Right lobe of liver (tissue), 6 donors: ENCODE data around the gene DEXI. TPM values are rescaled to one million over a fixed set of nuclear protein-coding genes. Genes with fewer than 3 reads are reported as not detected.

Experiments used
- ATAC-seq, 4 donors: fragments of 200-7000 bp; cut with Tn5 transposase; one replicate each; pipeline ENCODE4 v1.9.1; 2020; ENCODE audit warnings: mild to moderate bottlenecking in 4 of 4, moderate library complexity in 4 of 4
- DNase-seq, 3 donors: peaks; one replicate each; pipeline ENCODE4 v3.0.0-alpha.2; 2020
- H3K27ac ChIP-seq, 3 donors: fragments of 200-600 bp; one replicate each; pipeline ENCODE4 v1.8.0; 2022
- H3K27me3 ChIP-seq, 2 donors: fragments of 200-600 bp; one replicate each; pipeline ENCODE4 v1.8.0; 2022
- H3K36me3 ChIP-seq, 4 donors: fragments of 200-600 bp; sonication (generic) in 1 of 4; one replicate each; pipeline versions ENCODE4 v1.5.1 to v1.8.0; 2017 to 2022; ENCODE audit warnings: control low read depth in 1 of 4
- H3K4me1 ChIP-seq, 4 donors: fragments of 200-600 bp; sonication (generic) in 1 of 4; one replicate each; pipeline versions ENCODE4 v1.5.1 to v1.8.0; 2017 to 2022; ENCODE audit warnings: control low read depth in 1 of 4
- H3K4me3 ChIP-seq, 3 donors: fragments of 200-600 bp; one replicate each; pipeline ENCODE4 v1.8.0; 2022
- H3K9me3 ChIP-seq, 4 donors: fragments of 200-600 bp; sonication (generic) in 1 of 4; one replicate each; pipeline versions ENCODE4 v1.5.1 to v1.8.0; 2017 to 2022; ENCODE audit warnings: control low read depth in 1 of 4
- CTCF ChIP-seq, 4 donors: fragments of 200-600 bp in 3 of 4; fragments of 450-650 bp in 1 of 4; IDR thresholded peaks; one replicate each; pipeline versions ENCODE4 v1.5.1 to v1.8.0; 2016 to 2022; ENCODE audit warnings: antibody characterized with exemption in 4 of 4, mild to moderate bottlenecking in 2 of 4
- POLR2A ChIP-seq: fragments of 450-650 bp; IDR thresholded peaks from one replicate; pipeline ENCODE4 v1.6.1; 2017; ENCODE audit warnings: antibody characterized with exemption, mild to moderate bottlenecking
- WGBS: methylation state at CpG from one replicate; pipeline ENCODE4 v1.1.6; 2018; ENCODE audit warnings: low coverage, low lambda C conversion rate; ENCODE audit not compliant: insufficient coverage; ENCODE audit errors: missing lambda C conversion rate; 5-methylcytosine and 5-hydroxymethylcytosine counted together
- intact Hi-C, 2 donors: fragments of 100-400 bp; cut with DNase I; formaldehyde crosslinking; loops; one replicate each; pipeline versions ENCODE4 v1.11.2 to v1.14.1; 2022
- total RNA-seq, 6 experiments: library from RNA; depleted of rRNA in 2 of 6; stranded (reverse); fragments of >200 nt in 2 of 6; fragmentation: NEBNext Ultra II Directional in 3 of 6; extraction: Animal tissue kit (Norgen Biotek cat#: 25700) in 3 of 6; gene quantifications; one replicate each; pipeline versions ENCODE4 v1.1.0 to v1.2.4, GENCODE V29; 2016 to 2023
- donor health status: DM: no; HTN: yes; CAD: no.
- donor health status: DM: no; HTN: no; CAD: no.
- donor health status: DM: no; HTN: no; CAD: no.
- donor health status: DM: no; HTN: yes; CAD: no.
- donor health status: DM: no; HTN: yes; CAD: no.

The DEXI gene
- total RNA-seq, 6 experiments from 2014 or later, result 35.8 to 93.8 (median 54.1) TPM

GRCh38 chr16:10964891-10965326 lies 22.6 kb upstream of the DEXI start:
- no peaks in the 10 kb centered on the region for H3K9me3 ChIP-seq
- DNase-seq (no peak), ATAC-seq (no peak)
- peaks cover 0 to 10% (median 2%) of the 10 kb centered on the region in 4 donors for H3K36me3 ChIP-seq
- peaks cover 0 to 18% (median 0%) of the 10 kb centered on the region in 4 donors for H3K4me1 ChIP-seq
- intact Hi-C loops, result no loop called here
- TF ChIP-seq POLR2A (no peak), CTCF (IDR thresholded peaks at IDR 0.05) (no peak)
- no peak overlapping the region for H3K27ac ChIP-seq
- H3K27me3 ChIP-seq, result no peaks in the 10 kb centered on the region
- H3K4me3 ChIP-seq, result no peak overlapping the region
- 70% methylated on average over 8 of the region's 8 CpGs for WGBS

- H3K36me3 ChIP-seq, result peaks cover 0 to 10% (median 1%) of the 10 kb centered on the region in 4 donors
- intact Hi-C loops, result no loop called here
- peak; percentile 82 to 84 (median 83) for DNase-seq
These were observed 22.0 kb upstream of the DEXI start for GRCh38 chr16:10964039-10964890.

GRCh38 chr16:10961231-10961630 lies 19.0 kb upstream of the DEXI start:
- WGBS, result 72% methylated on average over 4 of the region's 7 CpGs
- Histone ChIP-seq H3K4me3 (no peak overlapping the region), H3K27me3 (no peaks in the 10 kb centered on the region), H3K9me3 (no peaks in the 10 kb centered on the region), H3K27ac (no peak overlapping the region), H3K36me3 (peaks cover 0 to 21% (median 2%) of the 10 kb centered on the region in 4 donors), H3K4me1 (peaks cover 0 to 18% (median 0%) of the 10 kb centered on the region in 4 donors)
- no peak for TF ChIP-seq POLR2A
- no peak for TF ChIP-seq CTCF (IDR thresholded peaks at IDR 0.05)
- intact Hi-C loops, result no loop called here
- DNase-seq (no peak), ATAC-seq (no peak)

More at GRCh38 chr16:10964039-10964890, 22.0 kb upstream of the DEXI start:
- TF ChIP-seq CTCF (IDR thresholded peaks at IDR 0.05) (peak; percentile 88 to 97 (median 96)), POLR2A (no peak)
- peaks cover 0 to 18% (median 0%) of the 10 kb centered on the region in 4 donors for H3K4me1 ChIP-seq
- no peaks in the 10 kb centered on the region for H3K9me3 ChIP-seq
- peak; percentile 92 to 97 (median 95) for ATAC-seq
- 22% methylated on average over 11 of the region's 20 CpGs for WGBS
- no peak overlapping the region for H3K4me3 ChIP-seq
- no peaks in the 10 kb centered on the region for H3K27me3 ChIP-seq
- H3K27ac ChIP-seq, result no peak overlapping the region

GRCh38 chr16:10959161-10959560 lies 16.9 kb upstream of the DEXI start:
- no peaks in the 10 kb centered on the region for H3K9me3 ChIP-seq
- no peak for TF ChIP-seq CTCF (IDR thresholded peaks at IDR 0.05)
- TF ChIP-seq POLR2A, result no peak
- 82% methylated on average over 2 of the region's 5 CpGs for WGBS
- no peak overlapping the region for H3K27ac ChIP-seq
- ATAC-seq (no peak), DNase-seq (no peak)
- intact Hi-C loops, result no loop called here
- peaks cover 0 to 21% (median 2%) of the 10 kb centered on the region in 4 donors for H3K36me3 ChIP-seq
- peaks cover 0 to 12% (median 5%) of the 10 kb centered on the region in 4 donors for H3K4me1 ChIP-seq
- H3K27me3 ChIP-seq, result no peaks in the 10 kb centered on the region
- H3K4me3 ChIP-seq, result no peak overlapping the region
